ENCODE results near the gene PCDHB7. TPM values are rescaled to one million over a fixed set of nuclear protein-coding genes. Genes with fewer than 3 reads are reported as not detected.
"Not testable (repeated sequence)": the region's sequence is repeated elsewhere in the genome, so short reads cannot be mapped to it uniquely, and the experiment has no call there.

Gene PCDHB7
- total RNA-seq, 1 donor from 2014 or later = 1.5 TPM

DNA sequence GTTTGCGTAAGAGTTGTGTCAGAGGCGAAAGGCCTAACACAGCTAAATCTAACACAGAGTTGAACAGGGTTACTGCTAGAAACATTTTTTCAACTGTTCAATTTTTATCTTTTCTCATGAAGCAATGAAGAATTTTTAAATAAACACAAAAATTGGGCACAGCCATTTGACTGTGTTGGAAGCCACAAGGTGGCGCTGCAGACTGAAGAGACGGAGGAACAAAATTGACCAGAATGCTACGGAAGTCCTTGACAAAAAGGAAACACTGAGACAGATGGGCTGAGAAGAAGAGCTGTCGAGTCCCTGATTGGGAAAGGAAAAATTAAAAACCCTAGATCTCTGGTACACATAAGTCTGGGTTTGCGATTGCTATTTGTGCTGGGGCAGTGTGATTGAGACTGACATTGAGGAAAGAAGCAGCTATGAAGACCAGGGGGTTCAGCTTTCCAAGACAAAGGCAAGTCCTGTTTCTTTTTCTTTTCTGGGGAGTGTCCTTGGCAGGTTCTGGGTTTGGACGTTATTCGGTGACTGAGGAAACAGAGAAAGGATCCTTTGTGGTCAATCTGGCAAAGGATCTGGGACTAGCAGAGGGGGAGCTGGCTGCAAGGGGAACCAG is 14.6 kb downstream of the PCDHB7 start, which contains the start of gene PCDHB9:
TSS of gene PCDHB9 (plus strand) at position 265 of the 616 bp plus-strand sequence. CDS start at position 423, 158 bp downstream.
- H3K27me3 ChIP-seq (ENCODE audit: control insufficient read depth, insufficient read depth, low read length) = no peaks in the 10 kb centered on the region
- TF ChIP-seq, protein P1, sequence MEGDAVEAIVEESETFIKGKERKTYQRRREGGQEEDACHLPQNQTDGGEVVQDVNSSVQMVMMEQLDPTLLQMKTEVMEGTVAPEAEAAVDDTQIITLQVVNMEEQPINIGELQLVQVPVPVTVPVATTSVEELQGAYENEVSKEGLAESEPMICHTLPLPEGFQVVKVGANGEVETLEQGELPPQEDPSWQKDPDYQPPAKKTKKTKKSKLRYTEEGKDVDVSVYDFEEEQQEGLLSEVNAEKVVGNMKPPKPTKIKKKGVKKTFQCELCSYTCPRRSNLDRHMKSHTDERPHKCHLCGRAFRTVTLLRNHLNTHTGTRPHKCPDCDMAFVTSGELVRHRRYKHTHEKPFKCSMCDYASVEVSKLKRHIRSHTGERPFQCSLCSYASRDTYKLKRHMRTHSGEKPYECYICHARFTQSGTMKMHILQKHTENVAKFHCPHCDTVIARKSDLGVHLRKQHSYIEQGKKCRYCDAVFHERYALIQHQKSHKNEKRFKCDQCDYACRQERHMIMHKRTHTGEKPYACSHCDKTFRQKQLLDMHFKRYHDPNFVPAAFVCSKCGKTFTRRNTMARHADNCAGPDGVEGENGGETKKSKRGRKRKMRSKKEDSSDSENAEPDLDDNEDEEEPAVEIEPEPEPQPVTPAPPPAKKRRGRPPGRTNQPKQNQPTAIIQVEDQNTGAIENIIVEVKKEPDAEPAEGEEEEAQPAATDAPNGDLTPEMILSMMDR (IDR thresholded peaks at IDR 0.05; ENCODE audit: insufficient read depth, low read length, poor library complexity, severe bottlenecking) = peak; percentile 22
- H3K4me3 ChIP-seq (ENCODE audit: low read depth, low read length) = no peak within 1 kb of the TSS
- DNase-seq (ENCODE audit: low read depth) = no peak
- H3K36me3 ChIP-seq (ENCODE audit: control insufficient read depth, insufficient read depth, low read length) = no peaks in the 10 kb centered on the region

DNA sequence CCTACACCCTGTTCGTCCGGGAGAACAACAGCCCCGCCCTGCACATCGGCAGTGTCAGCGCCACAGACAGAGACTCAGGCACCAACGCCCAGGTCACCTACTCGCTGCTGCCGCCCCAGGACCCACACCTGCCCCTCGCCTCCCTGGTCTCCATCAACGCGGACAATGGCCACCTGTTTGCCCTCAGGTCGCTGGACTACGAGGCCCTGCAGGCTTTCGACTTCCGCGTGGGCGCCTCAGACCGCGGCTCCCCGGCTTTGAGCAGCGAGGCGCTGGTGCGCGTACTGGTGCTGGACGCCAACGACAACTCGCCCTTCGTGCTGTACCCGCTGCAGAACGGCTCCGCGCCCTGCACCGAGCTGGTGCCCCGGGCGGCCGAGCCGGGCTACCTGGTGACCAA is 16.2 kb downstream of the PCDHB7 start:
- H3K27me3 ChIP-seq (ENCODE audit: control insufficient read depth, insufficient read depth, low read length); H3K4me3 ChIP-seq (ENCODE audit: low read depth, low read length); H3K36me3 ChIP-seq (ENCODE audit: control insufficient read depth, insufficient read depth, low read length); DNase-seq (ENCODE audit: low read depth): not testable (repeated sequence)

DNA sequence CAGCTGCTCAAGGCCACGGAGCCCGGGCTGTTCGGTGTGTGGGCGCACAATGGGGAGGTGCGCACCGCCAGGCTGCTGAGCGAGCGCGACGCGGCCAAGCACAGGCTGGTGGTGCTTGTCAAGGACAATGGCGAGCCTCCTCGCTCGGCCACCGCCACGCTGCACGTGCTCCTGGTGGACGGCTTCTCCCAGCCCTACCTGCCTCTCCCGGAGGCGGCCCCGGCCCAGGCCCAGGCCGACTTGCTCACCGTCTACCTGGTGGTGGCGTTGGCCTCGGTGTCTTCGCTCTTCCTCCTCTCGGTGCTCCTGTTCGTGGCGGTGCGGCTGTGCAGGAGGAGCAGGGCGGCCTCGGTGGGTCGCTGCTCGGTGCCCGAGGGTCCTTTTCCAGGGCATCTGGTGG is 16.7 kb downstream of the PCDHB7 start:
- H3K27me3 ChIP-seq (ENCODE audit: control insufficient read depth, insufficient read depth, low read length); H3K4me3 ChIP-seq (ENCODE audit: low read depth, low read length); DNase-seq (ENCODE audit: low read depth); H3K36me3 ChIP-seq (ENCODE audit: control insufficient read depth, insufficient read depth, low read length): not testable (repeated sequence)

DNA sequence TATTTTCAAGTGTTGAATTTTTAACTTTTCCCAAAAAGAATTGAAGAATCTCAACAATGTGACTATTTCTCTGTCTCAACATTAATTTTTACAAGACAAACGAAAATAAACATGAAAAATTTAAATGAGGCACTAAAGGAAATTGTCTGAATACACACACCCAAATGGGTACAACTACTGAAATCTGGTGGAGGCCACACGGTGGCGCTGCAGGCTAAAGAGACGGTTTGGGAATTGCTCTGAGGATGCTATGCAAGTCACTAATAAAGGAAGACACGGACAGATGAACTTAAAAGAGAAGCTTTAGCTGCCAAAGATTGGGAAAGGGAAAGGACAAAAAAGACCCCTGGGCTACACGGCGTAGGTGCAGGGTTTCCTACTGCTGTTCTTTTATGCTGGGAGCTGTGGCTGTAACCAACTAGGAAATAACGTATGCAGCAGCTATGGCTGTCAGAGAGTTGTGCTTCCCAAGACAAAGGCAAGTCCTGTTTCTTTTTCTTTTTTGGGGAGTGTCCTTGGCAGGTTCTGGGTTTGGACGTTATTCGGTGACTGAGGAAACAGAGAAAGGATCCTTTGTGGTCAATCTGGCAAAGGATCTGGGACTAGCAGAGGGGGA is 19.8 kb downstream of the PCDHB7 start, which contains the start of gene PCDHB10:
TSS of gene PCDHB10 (plus strand) at position 244 of the 616 bp plus-strand sequence. CDS start at position 444, 200 bp downstream.
- Histone ChIP-seq H3K4me3 (ENCODE audit: low read depth, low read length) (no peak within 1 kb of the TSS), H3K36me3 (ENCODE audit: control insufficient read depth, insufficient read depth, low read length) (no peaks in the 10 kb centered on the region), H3K27me3 (ENCODE audit: control insufficient read depth, insufficient read depth, low read length) (no peaks in the 10 kb centered on the region)
- DNase-seq (ENCODE audit: low read depth) = no peak
- TF ChIP-seq, protein P1 (IDR thresholded peaks at IDR 0.05; ENCODE audit: insufficient read depth, low read length, poor library complexity, severe bottlenecking) = peak; percentile 17

DNA sequence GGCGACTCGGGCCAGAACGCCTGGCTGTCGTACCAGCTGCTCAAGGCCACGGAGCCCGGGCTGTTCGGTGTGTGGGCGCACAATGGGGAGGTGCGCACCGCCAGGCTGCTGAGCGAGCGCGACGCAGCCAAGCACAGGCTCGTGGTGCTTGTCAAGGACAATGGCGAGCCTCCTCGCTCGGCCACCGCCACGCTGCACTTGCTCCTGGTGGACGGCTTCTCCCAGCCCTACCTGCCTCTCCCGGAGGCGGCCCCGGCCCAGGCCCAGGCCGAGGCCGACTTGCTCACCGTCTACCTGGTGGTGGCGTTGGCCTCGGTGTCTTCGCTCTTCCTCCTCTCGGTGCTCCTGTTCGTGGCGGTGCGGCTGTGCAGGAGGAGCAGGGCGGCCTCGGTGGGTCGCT is 21.9 kb downstream of the PCDHB7 start:
- not testable (repeated sequence) for DNase-seq (ENCODE audit: low read depth); H3K4me3 ChIP-seq (ENCODE audit: low read depth, low read length); H3K36me3 ChIP-seq (ENCODE audit: control insufficient read depth, insufficient read depth, low read length); H3K27me3 ChIP-seq (ENCODE audit: control insufficient read depth, insufficient read depth, low read length)

DNA sequence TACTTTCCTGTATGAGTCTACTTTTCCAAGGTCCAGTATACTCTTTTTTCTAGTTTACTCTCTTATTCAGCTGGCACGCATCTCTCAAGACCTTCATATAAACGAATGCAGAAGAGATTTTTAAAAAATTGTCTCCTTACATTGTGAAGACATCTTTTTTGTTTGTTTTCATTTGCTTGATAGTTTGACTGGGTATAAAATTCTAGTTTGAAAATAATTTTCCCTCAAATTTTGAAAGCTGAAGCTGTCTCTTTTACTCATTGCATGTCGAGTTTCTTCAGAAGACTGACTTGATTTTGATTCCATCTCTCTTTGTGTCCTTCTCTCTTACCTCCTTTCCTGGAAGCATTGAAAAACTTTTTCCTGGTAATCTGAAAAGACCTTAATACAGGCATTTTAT is 23.9 kb downstream of the PCDHB7 start:
- Histone ChIP-seq H3K36me3 (ENCODE audit: control insufficient read depth, insufficient read depth, low read length) (no peaks in the 10 kb centered on the region), H3K27me3 (ENCODE audit: control insufficient read depth, insufficient read depth, low read length) (no peaks in the 10 kb centered on the region), H3K4me3 (ENCODE audit: low read depth, low read length) (no peak overlapping the region)
- no peak for DNase-seq (ENCODE audit: low read depth)
- TF ChIP-seq, protein P1 (IDR thresholded peaks at IDR 0.05; ENCODE audit: insufficient read depth, low read length, poor library complexity, severe bottlenecking) = no peak

DNA sequence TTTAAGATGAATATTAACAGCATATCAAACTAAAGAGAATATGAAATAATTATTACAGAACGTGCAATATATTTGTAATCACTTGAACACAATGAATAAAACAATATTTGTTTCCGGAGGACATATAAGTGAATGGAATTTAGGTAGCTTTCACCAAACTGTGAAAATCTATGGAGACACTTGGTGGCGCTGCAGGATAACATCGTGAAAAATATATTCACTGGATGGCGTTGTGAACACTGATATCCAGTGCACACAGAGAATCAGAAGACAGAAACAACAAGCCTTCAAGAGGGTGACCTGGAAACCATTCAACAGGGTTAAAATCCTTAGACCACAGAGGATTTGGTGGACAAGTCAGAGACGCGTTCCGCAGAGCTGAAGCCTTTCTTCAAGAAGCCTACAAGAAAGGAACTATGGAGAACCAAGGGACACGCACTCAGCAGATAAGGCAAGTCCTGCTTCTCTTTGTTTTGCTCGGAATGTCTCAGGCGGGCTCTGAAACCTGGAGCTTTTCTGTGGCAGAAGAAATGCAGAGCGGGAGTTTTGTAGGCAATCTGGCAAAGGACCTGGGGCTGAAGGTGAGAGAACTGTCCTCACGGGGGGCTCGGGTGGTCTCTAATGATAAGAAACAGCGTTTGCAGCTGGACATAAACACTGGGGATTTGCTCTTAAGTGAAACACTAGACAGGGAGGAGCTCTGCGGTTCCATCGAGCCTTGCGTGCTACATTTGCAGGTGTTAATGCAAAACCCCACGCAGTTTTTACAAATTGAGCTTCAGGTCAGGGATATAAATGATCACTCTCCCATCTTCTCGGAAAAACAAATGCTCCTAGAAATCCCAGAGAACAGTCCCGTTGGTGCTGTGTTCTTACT is 27.2 kb downstream of the PCDHB7 start, which contains the start of gene PCDHB11:
TSS of gene PCDHB11 (plus strand) at position 269 of the 877 bp plus-strand sequence. CDS start at position 417, 148 bp downstream.
- no peaks in the 10 kb centered on the region for H3K36me3 ChIP-seq (ENCODE audit: control insufficient read depth, insufficient read depth, low read length)
- no peak within 1 kb of the TSS for H3K4me3 ChIP-seq (ENCODE audit: low read depth, low read length)
- TF ChIP-seq, protein P1 (IDR thresholded peaks at IDR 0.05; ENCODE audit: insufficient read depth, low read length, poor library complexity, severe bottlenecking) = no peak
- no peak for DNase-seq (ENCODE audit: low read depth)
- no peaks in the 10 kb centered on the region for H3K27me3 ChIP-seq (ENCODE audit: control insufficient read depth, insufficient read depth, low read length)

DNA sequence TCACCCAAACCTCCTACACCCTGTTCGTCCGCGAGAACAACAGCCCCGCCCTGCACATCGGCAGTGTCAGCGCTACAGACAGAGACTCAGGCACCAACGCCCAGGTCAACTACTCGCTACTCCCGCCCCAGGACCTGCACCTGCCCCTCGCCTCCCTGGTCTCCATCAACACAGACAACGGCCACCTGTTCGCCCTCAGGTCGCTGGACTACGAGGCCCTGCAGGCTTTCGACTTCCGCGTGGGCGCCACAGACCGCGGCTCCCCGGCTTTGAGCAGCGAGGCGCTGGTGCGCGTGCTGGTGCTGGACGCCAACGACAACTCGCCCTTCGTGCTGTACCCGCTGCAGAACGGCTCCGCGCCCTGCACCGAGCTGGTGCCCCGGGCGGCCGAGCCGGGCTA is 28.7 kb downstream of the PCDHB7 start:
- not testable (repeated sequence) for DNase-seq (ENCODE audit: low read depth); H3K36me3 ChIP-seq (ENCODE audit: control insufficient read depth, insufficient read depth, low read length); H3K4me3 ChIP-seq (ENCODE audit: low read depth, low read length); H3K27me3 ChIP-seq (ENCODE audit: control insufficient read depth, insufficient read depth, low read length)

DNA sequence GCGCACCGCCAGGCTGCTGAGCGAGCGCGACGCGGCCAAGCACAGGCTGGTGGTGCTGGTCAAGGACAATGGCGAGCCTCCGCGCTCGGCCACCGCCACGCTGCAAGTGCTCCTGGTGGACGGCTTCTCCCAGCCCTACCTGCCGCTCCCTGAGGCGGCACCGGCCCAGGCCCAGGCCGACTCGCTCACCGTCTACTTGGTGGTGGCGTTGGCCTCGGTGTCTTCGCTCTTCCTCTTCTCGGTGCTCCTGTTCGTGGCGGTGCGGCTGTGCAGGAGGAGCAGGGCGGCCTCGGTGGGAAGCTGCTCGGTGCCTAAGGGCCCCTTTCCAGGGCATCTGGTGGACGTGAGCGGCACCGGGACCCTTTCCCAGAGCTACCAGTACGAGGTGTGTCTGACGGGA is 29.2 kb downstream of the PCDHB7 start:
- not testable (repeated sequence) for H3K36me3 ChIP-seq (ENCODE audit: control insufficient read depth, insufficient read depth, low read length); H3K27me3 ChIP-seq (ENCODE audit: control insufficient read depth, insufficient read depth, low read length); H3K4me3 ChIP-seq (ENCODE audit: low read depth, low read length); DNase-seq (ENCODE audit: low read depth)

All from kidney epithelial cell (primary cell).